NOMO-1 treated with DMSO at 0.1 percent for 48 hours (cell line): ENCODE measurements around the gene DEPP1.
A peak's percentile ranks its signal among the peaks of the same experiment; 100 is the strongest.

ENCODE experiments used
- DNase-seq: peaks from one replicate; lab custom pipeline; 2025; ENCODE audit not compliant: unreplicated experiment; lab: John Stamatoyannopoulos, UW

The DEPP1 gene

GRCh38 chr10:44955413-44956070 lies 23.1 kb downstream of the DEPP1 start:
- no peak for DNase-seq

- no peak for DNase-seq
Measured at GRCh38 chr10:44954962-44955361, 23.6 kb downstream of the DEPP1 start.

- no peak for DNase-seq
Measured at GRCh38 chr10:44954042-44954441, 24.6 kb downstream of the DEPP1 start.

- no peak for DNase-seq
Measured at GRCh38 chr10:44952779-44953231, 25.8 kb downstream of the DEPP1 start.

GRCh38 chr10:44951576-44952226 lies 26.9 kb downstream of the DEPP1 start:
- DNase-seq, result no peak

- no peak for DNase-seq
Measured at GRCh38 chr10:44950326-44951225, 28.0 kb downstream of the DEPP1 start.

GRCh38 chr10:44949915-44950314 lies 28.7 kb downstream of the DEPP1 start:
- no peak for DNase-seq

GRCh38 chr10:44949127-44949802 lies 29.3 kb downstream of the DEPP1 start:
- DNase-seq, result no peak

GRCh38 chr10:44948642-44949041 lies 30.0 kb downstream of the DEPP1 start:
- peak; percentile 34 for DNase-seq

- no peak for DNase-seq
Measured at GRCh38 chr10:44947371-44948152, 31.0 kb downstream of the DEPP1 start.

GRCh38 chr10:44946205-44946604 lies 32.4 kb downstream of the DEPP1 start:
- DNase-seq, result peak; percentile 55

- no peak for DNase-seq
Measured at GRCh38 chr10:44944354-44944753, 34.3 kb downstream of the DEPP1 start.

GRCh38 chr10:44939691-44940401 lies 38.8 kb downstream of the DEPP1 start:
- DNase-seq, result peak; percentile 81

- no peak for DNase-seq
Measured at GRCh38 chr10:44938956-44939355, 39.7 kb downstream of the DEPP1 start.

- DNase-seq, result no peak
Measured at GRCh38 chr10:44937196-44938005, 41.2 kb downstream of the DEPP1 start.

- DNase-seq, result no peak
Measured at GRCh38 chr10:44936314-44936975, 42.2 kb downstream of the DEPP1 start.

- peak; percentile 33 for DNase-seq
Measured at GRCh38 chr10:44935966-44936295, 42.7 kb downstream of the DEPP1 start.

- no peak for DNase-seq
Measured at GRCh38 chr10:44935201-44935965, 43.2 kb downstream of the DEPP1 start.
